MCF 10A (cell line): Measurements from ENCODE around the gene ZFYVE9. TPM values are rescaled to one million over a fixed set of nuclear protein-coding genes. Genes with fewer than 3 reads are reported as not detected.

Experiments
- BruUV-seq: library from RNA; stranded (reverse); fragments of 400-500 nt; replicated peaks from 2 replicates; lab custom pipeline; 2021; lab: Mats Ljungman, UMichigan
- CTCF ChIA-PET: fragments of 300-600 bp; sonication (Branson Sonifier 250); formaldehyde crosslinking; extraction: SDS; loops from one replicate; lab custom pipeline; 2021; ENCODE audit warnings: antibody characterized with exemption, inconsistent platforms; lab: Yijun Ruan, JAX
- POLR2A ChIA-PET: fragments of 300-600, 350-650 bp; sonication (Branson Sonifier 250); formaldehyde crosslinking; extraction: SDS; loops from one replicate; lab custom pipeline; 2020; ENCODE audit warnings: antibody characterized with exemption, inconsistent platforms; lab: Yijun Ruan, JAX
- DNase-seq: peaks from one replicate; pipeline ENCODE4 v3.0.0-alpha.2; 2018; ENCODE audit not compliant: unreplicated experiment
- H3K27ac Mint-ChIP-seq: one replicate; pipeline ENCODE4 v1.8.0; 2022; ENCODE audit warnings: mild to moderate bottlenecking, low read depth, mixed read lengths; ENCODE audit not compliant: unreplicated experiment
- H3K27me3 Mint-ChIP-seq: one replicate; pipeline ENCODE4 v1.8.0; 2022; ENCODE audit warnings: mixed read lengths; ENCODE audit not compliant: insufficient read depth, unreplicated experiment
- H3K36me3 Mint-ChIP-seq: one replicate; pipeline ENCODE4 v1.8.0; 2022; ENCODE audit warnings: mild to moderate bottlenecking, moderate library complexity, mixed read lengths; ENCODE audit not compliant: insufficient read depth, unreplicated experiment
- H3K4me1 Mint-ChIP-seq: one replicate; pipeline ENCODE4 v1.8.0; 2022; ENCODE audit warnings: mixed read lengths; ENCODE audit not compliant: insufficient read depth, unreplicated experiment
- H3K4me3 Mint-ChIP-seq: one replicate; pipeline ENCODE4 v1.8.0; 2022; ENCODE audit warnings: mild to moderate bottlenecking, moderate library complexity, mixed read lengths; ENCODE audit not compliant: unreplicated experiment
- H3K9me3 Mint-ChIP-seq: one replicate; pipeline ENCODE4 v1.8.0; 2022; ENCODE audit warnings: mixed read lengths; ENCODE audit not compliant: unreplicated experiment
- intact Hi-C: fragments of 100-400 bp; cut with micrococcal nuclease; formaldehyde crosslinking; loops from 2 replicates; pipeline ENCODE4 v1.14.1; 2022
- total RNA-seq: library from RNA; stranded (reverse); gene quantifications from 2 replicates; pipeline ENCODE4 v1.2.3, GENCODE V29; 2022
- TF ChIP-seq, protein P1 (sequence below): fragments of 200-600 bp; IDR thresholded peaks from one replicate; pipeline ENCODE4 v1.8.0; 2022; ENCODE audit warnings: antibody characterized with exemption, mild to moderate bottlenecking; ENCODE audit not compliant: unreplicated experiment

ZFYVE9 gene
- total RNA-seq, 1 experiment from 2014 or later, result 23.9 TPM

DNA sequence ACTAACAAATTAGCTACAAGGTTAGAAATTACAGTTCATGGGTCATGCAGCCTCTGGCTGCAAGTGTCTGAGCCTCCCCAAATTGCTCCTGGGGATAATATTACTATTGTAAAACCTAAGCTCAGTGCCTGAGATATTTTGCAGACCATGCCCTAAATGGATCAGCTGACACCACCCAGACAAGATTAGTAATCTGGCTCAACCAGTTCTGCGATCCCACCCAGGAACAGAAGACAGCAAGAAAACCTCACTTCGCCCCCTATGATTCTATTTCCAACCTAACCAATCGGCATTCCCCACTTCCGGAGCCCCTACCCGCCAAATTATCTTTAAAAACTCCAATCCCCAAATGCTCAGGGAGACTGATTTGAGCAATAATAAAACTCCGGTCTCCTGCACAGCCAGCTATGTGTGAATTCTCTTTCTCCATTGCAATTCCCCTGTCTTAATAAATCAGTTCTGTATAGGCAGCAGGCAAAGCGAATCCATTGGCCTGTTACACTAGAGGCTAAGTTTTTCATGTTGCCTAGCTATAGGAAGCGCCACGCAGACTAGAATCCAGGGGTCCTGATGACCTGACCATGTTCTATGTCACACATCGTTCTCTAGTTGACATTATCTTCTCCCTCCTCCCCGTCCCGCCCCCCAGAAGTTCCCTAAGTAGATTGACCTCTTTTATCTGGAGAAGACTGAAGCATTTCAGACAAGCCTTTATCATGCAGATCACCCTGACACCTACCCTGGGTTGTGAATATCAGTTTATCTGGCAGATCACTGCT is 22.4 kb upstream of the ZFYVE9 start:
- no peak for DNase-seq
- no peaks in the 10 kb centered on the region for H3K36me3 Mint-ChIP-seq
- H3K9me3 Mint-ChIP-seq, result no peaks in the 10 kb centered on the region
- ChIA-PET POLR2A (no interaction called here), CTCF (interaction anchor here (2.6 kb wide), 1 partner anchor 8 kb away, joined by 13 read pairs; no protein-coding TSS in a partner anchor)
- TF ChIP-seq, protein P1, sequence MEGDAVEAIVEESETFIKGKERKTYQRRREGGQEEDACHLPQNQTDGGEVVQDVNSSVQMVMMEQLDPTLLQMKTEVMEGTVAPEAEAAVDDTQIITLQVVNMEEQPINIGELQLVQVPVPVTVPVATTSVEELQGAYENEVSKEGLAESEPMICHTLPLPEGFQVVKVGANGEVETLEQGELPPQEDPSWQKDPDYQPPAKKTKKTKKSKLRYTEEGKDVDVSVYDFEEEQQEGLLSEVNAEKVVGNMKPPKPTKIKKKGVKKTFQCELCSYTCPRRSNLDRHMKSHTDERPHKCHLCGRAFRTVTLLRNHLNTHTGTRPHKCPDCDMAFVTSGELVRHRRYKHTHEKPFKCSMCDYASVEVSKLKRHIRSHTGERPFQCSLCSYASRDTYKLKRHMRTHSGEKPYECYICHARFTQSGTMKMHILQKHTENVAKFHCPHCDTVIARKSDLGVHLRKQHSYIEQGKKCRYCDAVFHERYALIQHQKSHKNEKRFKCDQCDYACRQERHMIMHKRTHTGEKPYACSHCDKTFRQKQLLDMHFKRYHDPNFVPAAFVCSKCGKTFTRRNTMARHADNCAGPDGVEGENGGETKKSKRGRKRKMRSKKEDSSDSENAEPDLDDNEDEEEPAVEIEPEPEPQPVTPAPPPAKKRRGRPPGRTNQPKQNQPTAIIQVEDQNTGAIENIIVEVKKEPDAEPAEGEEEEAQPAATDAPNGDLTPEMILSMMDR, result no peak
- intact Hi-C loops, result no loop called here
- no peaks in the 10 kb centered on the region for H3K27me3 Mint-ChIP-seq
- no peak overlapping the region for H3K27ac Mint-ChIP-seq
- no peaks in the 10 kb centered on the region for H3K4me1 Mint-ChIP-seq
- H3K4me3 Mint-ChIP-seq, result no peak overlapping the region
- no TSS peak for BruUV-seq

DNA sequence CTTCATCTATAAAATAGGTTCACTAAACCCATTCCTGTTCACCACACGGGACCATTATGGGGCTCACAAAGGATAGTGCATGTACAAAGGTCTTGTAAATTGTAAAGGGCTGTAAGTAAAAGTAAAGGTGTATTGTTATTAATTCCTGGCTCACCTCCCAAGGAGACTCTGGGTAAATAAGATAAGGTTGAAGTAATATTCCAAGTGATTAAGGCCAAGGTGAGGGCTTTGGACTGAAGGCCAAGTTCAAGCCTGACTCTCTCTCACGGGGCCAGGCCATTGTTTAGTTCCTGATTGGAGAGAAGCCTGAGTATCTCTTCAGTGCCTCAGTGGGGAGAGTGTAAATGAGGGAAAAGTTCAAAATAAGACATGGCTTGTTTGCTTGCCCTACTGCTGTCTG is 19.5 kb upstream of the ZFYVE9 start:
- intact Hi-C loops, result no loop called here
- Mint-ChIP-seq H3K27me3 (peaks cover 13% of the 10 kb centered on the region), H3K9me3 (no peaks in the 10 kb centered on the region), H3K36me3 (no peaks in the 10 kb centered on the region), H3K4me3 (no peak overlapping the region), H3K4me1 (no peaks in the 10 kb centered on the region), H3K27ac (no peak overlapping the region)
- no peak for DNase-seq
- ChIA-PET POLR2A (no interaction called here), CTCF (interaction anchor here (0.5 kb wide), 1 partner anchor 435 kb away, joined by 3 read pairs; no protein-coding TSS in a partner anchor)
- TF ChIP-seq, protein P1, result no peak
- no TSS peak for BruUV-seq

DNA sequence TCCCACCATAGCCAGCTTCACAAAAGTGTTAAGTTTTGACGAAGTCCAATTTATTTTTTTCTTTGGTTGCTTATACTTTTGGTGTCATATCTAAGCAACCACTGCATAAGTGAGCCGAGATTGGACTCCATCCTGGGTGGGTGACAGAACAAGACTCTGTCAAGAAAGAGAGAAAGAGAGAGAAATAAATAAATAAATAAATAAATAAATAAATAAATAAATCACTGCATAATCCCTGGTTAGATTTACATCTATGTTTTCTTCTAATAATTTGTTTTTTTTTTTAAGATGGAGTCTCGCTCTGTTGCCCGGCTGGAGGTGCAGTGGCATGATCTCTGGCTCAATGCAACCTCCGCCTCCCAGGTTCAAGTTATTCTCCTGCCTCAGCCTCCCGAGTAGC is 18.3 kb upstream of the ZFYVE9 start:
- peaks cover 13% of the 10 kb centered on the region for H3K27me3 Mint-ChIP-seq
- H3K4me1 Mint-ChIP-seq, result peaks cover 7% of the 10 kb centered on the region
- H3K9me3 Mint-ChIP-seq, result no peaks in the 10 kb centered on the region
- TF ChIP-seq, protein P1, result no peak
- intact Hi-C loops, result no loop called here
- H3K36me3 Mint-ChIP-seq, result no peaks in the 10 kb centered on the region
- no TSS peak for BruUV-seq
- H3K4me3 Mint-ChIP-seq, result no peak overlapping the region
- CTCF ChIA-PET, result interaction anchor here (0.7 to 3.0 kb wide), 2 partner anchors 62 to 172 kb away, joined by 3 to 16 read pairs; no protein-coding TSS in a partner anchor
- POLR2A ChIA-PET, result interaction anchor here (0.7 kb wide), 1 partner anchor 10 kb away, joined by 3 read pairs; no protein-coding TSS in a partner anchor
- H3K27ac Mint-ChIP-seq, result no peak overlapping the region
- DNase-seq, result no peak

DNA sequence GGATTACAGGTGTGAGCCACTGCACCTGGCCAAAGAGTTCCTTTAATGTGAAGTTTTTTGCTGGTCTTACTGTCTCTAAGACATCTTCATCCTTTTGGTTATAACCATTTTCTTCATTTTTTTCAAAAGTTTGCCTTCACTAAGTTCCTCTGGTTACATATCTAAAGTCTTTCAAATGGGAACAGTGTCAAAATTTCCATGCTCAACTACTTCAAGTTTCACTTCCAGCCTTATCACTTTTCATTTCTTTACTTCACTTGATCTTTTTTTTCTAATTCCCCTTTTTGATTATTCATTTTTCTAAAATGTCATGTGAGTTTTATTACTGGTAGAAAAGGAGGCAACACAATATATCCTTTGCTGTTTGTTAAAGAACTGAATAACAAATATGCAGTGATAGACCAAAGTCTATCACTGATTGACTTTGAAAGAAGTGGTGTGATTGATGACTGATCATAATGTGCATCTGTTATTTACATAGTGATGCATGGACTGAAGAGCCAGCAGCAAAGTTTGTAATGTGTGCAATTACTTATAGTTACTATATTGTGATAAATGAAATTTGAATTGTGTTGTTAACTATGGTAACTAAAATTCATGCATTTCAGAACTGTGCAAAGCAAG is 16.0 kb upstream of the ZFYVE9 start:
- no peak overlapping the region for H3K27ac Mint-ChIP-seq
- H3K4me1 Mint-ChIP-seq, result peaks cover 7% of the 10 kb centered on the region
- TF ChIP-seq, protein P1, result no peak
- no peak for DNase-seq
- no peaks in the 10 kb centered on the region for H3K9me3 Mint-ChIP-seq
- ChIA-PET CTCF (interaction anchor here (0.6 to 4.8 kb wide), 9 partner anchors 8 to 278 kb away, joined by 3 to 98 read pairs (median 7); partner anchors contain the start of genes ORC1 and PRPF38A), POLR2A (interaction anchor here (1.0 kb wide), 1 partner anchor 171 kb away, joined by 4 read pairs; no protein-coding TSS in a partner anchor)
- intact Hi-C loops, result loop anchor here (5.0 kb wide), 2 partner anchors 541 to 561 kb away; no protein-coding TSS in a partner anchor
- no TSS peak for BruUV-seq
- H3K4me3 Mint-ChIP-seq, result no peak overlapping the region
- peaks cover 13% of the 10 kb centered on the region for H3K27me3 Mint-ChIP-seq
- H3K36me3 Mint-ChIP-seq, result no peaks in the 10 kb centered on the region
